Vagina (tissue), 2 donors: ENCODE measurements around the gene FIZ1.

Experiments used
- CTCF ChIP-seq, 3 experiments: fragments of 450-650 bp in 2 of 3; fragments of 200-600 bp in 1 of 3; sonication (generic) in 1 of 3; IDR thresholded peaks; one replicate each; pipeline ENCODE4 v1.5.1; 2017 to 2019; ENCODE audit warnings: antibody characterized with exemption in 3 of 3, mild to moderate bottlenecking in 2 of 3, moderate library complexity in 2 of 3
- POLR2AphosphoS5 ChIP-seq, 2 donors: sonication (generic); formaldehyde crosslinking; IDR thresholded peaks; one replicate each; pipeline ENCODE4 v1.9.0; 2017; ENCODE audit warnings: antibody characterized with exemption in 2 of 2, mild to moderate bottlenecking in 2 of 2, low read depth in 1 of 2; ENCODE audit not compliant: insufficient read depth in 1 of 2

GRCh38 chr19:55646889-55647731, 47.8 kb upstream of the FIZ1 start:
- no peak for TF ChIP-seq CTCF (IDR thresholded peaks at IDR 0.05)
- no peak for TF ChIP-seq POLR2AphosphoS5 (IDR thresholded peaks at IDR 0.05; ENCODE audit: insufficient read depth in 1 of 2, low read depth in 1 of 2)
